HG03565 (cell line): ENCODE data around the gene DHCR24.
"Not testable (repeated sequence)": the region's sequence is repeated elsewhere in the genome, so short reads cannot be mapped to it uniquely, and the experiment has no call there.

ENCODE experiments used
- ATAC-seq: cut with Tn5 transposase; IDR thresholded peaks from one replicate; pipeline ENCODE4 v1.9.1; 2021; ENCODE audit warnings: mild to moderate bottlenecking, moderate library complexity; ENCODE audit not compliant: unreplicated experiment

The DHCR24 gene

DNA sequence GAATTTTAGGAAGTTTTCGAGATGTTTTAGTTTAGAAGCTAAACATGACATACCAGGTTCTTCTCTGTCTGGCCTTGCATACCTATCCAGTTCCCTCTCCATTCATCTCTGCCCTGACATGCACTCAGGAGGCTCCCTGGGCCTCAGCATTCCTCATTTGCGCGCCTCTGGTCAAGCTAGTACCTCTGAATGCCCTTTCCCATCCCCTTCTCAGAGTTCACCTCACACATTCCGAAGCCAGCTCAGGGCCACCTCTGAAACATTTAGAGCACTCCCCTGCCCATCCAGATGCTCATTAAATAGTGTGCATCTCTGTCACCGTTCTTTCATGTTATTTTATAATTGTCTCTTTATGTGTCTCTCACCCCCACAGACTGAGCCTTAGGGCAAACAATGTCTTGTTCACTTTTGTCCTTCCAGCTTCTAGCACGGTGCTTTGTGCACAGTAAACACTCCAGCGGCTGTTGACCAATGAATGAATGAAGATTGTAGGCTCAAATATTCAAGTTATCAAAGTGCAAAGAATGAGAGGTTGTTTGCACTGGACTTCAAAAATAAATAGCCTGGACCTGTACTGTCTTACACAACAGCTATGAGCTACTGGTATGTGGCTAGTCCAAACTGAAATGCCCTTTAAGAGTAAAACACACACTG lies 1.2 kb upstream of the DHCR24 start:
- ATAC-seq: no peak

DNA sequence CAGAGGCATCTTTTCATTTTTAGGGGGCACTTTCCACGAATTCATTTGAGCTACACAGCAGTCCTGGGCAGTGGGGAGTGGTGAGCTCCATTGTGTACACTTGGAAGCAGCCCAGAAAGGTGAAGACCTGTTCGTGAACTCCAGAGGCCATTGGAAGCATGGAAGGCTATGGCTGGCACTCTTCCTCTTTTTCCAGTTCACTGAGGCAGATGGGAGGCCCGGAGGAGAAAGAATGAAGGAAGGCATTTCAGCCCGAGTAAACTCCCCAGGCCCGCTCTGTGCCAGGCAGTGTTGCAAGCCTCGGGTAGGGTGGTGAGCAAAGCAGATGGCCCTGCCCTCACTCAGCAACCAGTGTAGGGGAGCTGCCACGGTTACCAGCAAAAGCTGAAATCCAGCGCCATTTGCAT lies 673 bp upstream of the DHCR24 start:
- ATAC-seq: no peak

DNA sequence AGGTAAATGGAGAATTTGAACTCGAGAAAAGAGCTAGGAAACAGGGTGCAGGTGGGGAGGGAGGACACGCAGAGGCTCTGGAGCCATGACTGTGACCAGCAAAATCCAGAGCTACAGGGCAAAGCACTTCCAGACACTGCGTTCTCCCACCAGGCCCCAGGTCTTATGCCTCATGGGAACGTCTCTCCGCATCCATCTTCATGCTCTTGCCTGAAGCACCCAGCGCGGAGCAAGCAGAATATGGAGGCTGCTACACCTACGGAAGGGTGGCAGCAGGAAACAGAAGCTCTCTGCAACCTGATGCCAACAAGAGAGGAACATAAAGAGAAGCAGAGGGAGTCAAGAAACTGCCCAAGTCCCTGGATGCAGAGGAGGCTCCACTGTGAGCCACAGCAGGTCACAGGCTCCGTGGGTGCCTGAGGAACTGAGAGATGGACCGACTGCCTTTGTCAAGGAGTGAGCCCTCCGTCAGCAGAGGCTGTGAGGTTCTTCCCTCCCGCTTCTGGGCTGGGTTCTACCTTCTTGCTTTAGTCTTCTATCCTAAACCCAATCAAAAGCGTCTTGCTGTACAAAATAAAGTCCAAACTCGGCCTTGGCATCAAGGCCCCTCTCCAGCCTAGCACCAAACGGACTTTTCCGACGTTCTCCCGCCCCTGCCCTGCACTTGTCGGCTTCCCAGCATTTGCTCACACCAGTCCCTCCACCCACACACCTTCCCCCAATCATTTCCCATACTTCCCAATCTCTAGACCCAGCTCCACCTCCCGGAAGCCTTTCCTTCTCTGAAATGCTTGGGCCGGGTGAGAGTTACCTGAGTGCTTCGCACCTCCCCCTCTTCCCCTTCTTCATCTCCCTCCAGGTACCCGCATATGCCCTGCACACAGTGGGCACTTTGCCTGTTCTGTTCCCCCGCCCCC lies 930 bp downstream of the DHCR24 start:
- ATAC-seq: no peak

DNA sequence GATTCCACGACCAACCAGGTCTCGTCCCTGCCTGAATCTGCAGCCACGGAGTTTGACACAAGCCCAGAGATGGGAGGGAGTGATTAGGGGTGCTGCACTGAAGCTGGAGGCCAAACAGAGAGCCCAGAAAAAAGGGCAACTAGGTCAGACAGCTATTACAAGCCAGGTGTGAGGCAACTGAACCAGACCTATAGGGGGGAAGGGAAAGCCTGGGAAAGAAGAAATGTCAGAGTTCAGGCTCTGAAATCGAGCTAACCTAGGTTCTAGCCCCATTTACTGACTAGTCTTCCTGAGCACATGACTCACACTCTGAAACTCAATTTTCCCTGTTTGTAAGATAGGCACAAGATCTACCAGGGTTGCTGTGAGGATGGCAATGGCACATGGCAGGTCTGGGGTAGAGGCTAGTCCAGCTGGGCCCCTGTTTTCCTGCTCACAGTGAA lies 1.7 kb downstream of the DHCR24 start:
- no peak for ATAC-seq

DNA sequence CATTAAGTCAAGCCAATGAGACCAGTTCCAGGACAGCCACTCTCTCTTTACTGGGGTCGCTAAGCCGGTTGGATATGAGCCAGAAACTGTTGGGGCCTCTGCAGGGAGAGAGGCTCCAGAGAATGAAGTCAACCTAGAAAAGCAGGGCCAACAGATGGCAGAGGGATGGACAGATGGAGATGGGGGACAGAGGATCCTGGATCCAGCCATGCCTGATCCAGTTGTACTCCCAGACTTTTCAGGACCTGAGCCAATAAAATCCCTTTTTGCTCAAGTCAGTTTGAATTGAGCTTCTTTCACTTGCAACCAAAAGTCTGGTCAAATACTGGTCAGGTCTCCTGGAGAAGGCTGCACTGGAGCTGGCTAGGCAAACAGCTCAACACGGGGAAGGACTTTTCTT lies 2.2 kb downstream of the DHCR24 start:
- ATAC-seq: no peak

DNA sequence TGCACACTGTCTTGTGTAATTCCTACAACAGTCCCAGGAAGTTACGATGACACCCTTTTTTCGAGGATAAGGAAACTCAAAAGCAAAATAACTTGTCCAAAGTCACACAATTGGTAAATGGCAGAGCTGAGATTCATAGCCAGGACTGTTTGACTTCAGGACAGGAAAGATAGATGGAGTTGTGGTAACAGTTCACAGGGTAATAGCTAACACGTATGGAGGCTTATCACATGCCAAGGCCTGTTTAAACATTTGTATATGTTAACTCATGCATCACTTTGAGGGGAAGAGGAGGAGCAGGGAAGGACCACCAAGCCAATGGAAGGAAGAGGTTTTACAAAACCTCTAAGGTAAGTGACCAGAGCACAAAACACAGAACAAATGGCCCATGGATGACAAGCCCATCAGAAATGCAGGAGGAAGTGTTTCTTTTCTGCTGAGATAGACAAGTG lies 2.8 kb downstream of the DHCR24 start:
- no peak for ATAC-seq

DNA sequence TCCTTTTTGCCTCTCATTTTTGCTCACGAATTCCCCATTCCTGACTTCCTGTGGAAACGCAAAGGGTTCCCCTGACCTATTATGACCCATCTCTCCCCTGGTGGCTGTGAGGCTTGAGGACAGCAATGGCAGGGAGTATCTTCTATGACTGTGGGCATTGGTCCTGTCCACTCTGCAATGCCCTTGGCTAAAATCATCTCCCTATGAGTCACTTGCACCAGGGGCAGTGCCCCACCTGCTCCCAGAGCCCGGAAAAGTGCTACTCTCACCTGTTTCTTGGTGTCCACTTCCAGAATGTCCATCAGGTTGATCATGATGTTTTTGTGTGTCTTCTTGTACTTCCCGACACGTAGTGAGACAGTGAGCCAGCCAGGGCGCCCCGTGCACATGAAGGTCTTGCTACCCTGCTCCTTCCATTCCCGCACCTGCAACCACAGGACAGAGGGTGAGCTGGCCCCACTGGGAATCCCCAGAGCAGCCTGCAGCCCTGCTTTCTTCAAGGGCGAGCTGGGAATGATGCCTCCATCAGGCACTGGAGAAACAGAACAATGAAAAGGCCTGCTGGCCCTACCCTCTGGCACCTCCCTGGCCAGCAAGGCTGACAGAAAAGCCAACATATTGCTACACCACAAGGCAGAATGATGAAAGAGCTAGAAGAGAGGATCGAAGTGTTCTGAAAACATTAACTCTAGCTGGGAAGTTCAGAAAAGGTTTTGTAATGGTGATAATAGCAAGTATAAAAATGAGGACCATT lies 3.5 kb downstream of the DHCR24 start:
- no peak for ATAC-seq

DNA sequence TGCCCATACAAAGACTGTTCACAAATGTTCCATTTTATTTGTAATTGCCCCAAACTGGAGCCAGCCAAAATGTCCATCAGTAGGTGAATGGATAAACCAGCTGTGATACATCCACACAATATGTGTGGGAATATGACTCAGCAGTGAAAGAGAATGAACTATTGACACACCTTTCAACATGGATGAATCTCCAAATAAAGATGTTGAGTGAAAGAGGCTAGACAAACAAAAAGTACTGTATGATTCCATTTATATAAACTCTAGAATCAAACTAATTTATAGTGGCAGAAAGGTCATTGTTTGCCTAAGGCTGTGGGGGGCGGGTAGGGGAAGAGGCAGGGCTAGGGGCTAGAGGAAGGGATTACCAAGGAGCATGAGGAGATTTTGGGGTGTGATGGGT lies 4.5 kb downstream of the DHCR24 start:
- no peak for ATAC-seq

DNA sequence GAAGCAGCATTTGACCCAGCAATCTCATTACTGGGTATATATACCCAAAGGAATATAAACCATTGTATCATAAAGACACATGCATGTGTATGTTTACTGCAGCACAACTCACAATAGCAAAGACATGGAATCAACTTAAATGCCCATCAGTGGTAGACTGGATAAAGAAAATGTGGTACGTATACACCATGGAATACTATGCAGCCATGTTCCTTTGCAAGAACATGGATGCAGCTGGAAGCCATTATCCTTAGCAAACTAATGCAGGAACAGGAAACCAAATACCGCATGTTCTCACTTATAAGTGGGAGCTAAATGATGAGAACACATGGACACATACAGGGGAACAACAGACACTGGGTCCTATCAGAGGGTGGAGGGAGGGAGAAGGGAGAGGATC lies 5.4 kb downstream of the DHCR24 start:
- ATAC-seq: not testable (repeated sequence)

DNA sequence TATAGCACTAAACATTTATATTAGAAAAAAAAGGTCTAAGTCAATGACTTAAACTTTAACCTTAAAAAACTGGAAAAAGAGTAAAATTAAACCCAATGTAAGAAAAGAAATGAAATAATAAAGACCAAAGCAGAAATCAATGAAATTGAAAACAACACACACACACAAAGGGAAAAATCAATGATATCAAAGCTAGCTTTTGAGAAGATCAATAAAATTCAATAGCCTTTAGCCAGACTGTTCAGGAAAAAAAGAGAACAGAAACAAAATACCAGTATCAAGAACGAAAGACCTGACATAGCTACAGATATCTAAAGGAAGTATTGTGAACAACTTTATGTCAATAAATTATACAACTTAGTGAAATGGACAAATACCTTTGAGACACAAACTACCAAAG lies 7.1 kb downstream of the DHCR24 start:
- no peak for ATAC-seq

DNA sequence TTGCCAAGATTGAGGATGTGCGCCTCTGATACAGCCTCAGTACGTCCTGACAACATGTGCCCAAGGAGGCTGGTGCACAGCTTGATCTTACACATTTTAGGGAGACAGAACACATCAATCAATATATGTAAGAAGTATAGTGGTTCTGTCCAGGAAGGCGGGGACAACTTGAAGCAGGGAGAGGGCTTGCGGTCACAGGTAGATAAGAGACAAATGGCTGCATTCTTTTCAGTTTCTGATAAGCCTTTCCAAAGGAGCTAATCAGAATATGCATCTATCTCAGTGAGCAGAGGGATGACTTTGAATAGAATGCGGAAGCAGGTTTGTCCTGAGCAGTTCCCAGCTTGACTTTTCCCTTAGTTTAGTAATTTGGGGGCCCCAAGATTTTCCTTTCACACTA lies 10.2 kb downstream of the DHCR24 start:
- no peak for ATAC-seq

DNA sequence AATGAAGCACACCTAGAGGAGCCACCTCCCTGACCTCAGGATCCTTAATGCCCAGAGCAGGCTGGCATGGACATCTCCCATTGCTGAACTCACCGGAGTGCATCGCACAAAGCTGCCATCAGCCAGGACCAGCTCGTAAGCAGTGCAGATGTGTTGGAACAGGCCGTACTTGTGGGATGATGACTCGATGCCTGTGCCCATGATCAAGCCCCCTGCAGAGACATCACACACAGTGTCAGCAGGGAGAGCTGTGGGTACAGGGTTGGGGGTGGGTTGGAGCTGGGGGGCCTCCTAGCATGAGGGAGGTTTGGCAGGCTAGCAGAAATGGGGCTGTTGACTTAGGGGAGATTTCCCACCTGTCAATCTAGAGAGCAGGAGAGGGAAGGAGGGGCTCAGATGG lies 12.0 kb downstream of the DHCR24 start:
- no peak for ATAC-seq

DNA sequence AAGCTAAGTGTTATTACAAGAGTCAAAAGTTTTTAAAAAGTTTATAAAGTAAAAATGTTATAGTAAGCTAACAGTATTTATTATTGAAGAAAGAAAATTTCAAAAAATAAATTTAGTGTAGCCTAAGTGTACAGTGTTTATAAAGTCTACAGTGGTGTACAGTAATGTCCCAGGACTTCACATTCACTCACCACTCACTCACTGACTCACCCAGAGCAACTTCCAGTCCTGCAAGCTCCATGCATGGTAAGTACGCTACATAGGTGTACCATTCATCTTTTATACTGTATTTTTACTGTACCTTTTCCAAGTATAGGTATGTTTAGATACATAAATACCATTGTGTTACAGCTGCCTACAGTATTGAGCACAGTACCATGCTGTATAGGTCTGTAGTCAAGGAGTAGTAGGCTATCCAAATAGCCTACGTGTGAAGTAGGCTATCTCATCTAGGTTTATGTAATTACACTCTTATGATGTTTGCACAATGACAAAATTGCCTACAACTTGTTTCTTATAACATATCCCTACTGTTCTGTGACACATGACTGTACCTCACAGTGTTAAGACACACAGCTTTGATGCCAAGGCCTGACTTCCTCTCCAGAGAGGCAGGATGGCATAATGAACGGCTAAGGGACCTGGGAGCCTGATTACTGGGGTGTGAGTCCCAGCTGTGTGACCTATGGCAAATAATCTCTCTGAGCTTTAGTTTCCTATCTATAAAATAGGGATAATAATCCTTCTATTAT lies 12.7 kb downstream of the DHCR24 start:
- no peak for ATAC-seq

DNA sequence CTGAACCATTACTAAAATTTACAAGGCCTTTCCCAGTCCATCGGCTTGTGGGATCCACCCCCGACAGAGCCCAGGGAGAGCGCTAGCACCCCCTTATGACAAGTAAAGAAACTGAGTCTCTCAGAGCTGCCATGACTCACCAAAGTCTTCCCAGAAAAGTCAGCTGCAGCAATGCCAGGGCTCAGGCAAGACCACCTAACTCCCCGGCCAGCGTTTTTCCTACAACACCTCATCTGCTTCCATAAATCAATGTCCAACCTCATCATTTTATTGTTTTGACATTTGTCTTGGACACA lies 15.0 kb downstream of the DHCR24 start:
- no peak for ATAC-seq

DNA sequence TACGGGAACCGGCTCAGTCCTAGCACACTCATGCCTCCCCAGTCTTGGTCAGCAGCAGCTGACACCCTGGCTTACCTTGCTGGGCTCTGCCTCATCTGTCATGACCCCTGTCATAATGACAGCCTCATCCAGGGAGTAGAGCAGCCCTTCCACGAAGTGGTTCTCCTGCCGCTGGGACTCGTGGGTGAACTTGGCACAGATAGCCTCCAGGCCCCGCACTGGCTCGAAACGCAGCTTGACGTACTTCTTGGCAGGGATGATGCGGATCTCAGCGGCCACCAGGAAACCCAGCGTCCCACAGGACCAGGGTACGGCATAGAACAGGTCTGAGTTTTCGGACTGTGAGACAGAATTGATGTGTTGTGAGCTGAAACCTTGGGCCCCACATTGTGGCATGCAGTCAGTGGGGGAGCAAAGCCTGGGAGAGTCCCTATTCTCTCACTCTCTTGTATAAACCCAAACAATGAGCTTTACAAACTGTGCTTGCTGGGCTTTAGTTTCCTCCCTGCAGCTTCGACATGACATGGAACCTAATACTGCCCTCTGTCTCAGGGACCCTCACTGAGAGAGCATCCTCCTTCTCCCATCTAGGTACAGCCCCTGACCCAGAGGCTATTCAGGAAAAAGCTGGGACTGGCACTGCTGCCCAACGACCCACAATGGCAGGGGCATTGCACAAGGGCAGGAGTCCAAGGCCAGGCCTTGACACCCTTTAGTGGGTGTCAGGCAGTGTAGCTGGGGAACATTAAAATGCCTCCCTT lies 15.5 kb downstream of the DHCR24 start:
- no peak for ATAC-seq

DNA sequence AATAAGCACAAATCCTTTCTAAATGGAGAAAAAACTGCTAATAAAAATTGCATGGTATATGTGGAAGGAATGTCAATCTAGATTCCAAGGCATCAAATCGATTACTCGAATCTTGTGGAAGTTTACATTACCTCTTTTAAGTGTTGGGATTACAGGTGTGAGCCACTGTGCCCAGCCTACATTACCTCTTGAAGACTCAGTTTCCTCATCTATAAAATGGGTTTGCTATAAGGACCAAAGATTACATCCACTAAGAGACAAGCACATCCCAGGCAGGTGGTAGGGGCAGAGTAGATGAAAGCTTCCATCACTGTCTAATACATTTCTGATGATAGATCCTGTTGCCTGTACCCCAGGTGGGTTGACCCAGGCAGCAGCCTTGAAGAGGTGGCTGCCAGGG lies 16.1 kb downstream of the DHCR24 start:
- no peak for ATAC-seq

DNA sequence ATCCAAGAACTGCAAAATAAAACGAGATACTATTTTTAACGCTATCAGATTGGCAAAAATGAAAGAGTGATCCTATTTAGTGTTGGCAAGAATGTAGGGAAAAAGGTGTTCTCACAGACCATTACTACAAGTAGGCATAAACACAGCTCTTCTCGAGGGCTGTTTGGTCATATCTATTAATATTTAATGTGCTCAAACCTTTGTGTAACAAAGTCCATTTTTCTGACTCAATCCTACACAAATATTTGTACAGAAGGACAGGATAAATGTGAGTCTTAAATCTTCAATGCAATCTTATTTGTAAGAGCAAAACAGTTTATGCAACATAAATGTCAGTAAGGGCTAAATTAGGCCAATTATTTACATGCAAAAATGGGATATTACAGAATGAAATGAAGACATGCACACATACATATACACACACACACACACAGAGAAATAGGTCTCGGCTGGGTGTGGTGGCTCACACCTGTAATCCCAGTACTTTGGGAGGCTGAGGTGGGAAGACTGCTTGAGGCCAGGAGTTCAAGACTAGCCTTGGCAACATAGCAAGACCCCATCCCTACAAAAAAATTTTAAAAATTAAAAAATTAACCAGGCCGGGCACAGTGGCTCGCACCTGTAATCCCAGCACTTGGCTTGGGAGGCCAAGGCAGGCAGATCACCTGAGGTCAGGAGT lies 17.7 kb downstream of the DHCR24 start:
- no peak for ATAC-seq

DNA sequence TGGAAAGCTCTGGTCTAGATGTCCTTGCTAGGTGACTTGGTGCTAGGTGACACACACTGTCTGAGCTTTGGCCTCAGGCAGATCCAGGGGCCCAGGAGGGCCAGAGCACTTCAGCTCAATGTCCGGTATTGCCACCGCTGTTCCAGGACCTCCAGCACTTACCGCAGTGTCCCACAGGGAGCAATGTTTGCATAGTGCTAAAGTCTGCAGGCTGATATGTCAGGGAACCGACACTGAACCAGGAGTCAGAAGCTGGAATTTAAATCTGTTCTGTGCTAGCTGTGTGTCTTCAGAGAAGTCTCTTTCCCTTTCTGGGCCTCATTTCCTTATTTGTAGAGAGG lies 19.3 kb downstream of the DHCR24 start:
- ATAC-seq: no peak

DNA sequence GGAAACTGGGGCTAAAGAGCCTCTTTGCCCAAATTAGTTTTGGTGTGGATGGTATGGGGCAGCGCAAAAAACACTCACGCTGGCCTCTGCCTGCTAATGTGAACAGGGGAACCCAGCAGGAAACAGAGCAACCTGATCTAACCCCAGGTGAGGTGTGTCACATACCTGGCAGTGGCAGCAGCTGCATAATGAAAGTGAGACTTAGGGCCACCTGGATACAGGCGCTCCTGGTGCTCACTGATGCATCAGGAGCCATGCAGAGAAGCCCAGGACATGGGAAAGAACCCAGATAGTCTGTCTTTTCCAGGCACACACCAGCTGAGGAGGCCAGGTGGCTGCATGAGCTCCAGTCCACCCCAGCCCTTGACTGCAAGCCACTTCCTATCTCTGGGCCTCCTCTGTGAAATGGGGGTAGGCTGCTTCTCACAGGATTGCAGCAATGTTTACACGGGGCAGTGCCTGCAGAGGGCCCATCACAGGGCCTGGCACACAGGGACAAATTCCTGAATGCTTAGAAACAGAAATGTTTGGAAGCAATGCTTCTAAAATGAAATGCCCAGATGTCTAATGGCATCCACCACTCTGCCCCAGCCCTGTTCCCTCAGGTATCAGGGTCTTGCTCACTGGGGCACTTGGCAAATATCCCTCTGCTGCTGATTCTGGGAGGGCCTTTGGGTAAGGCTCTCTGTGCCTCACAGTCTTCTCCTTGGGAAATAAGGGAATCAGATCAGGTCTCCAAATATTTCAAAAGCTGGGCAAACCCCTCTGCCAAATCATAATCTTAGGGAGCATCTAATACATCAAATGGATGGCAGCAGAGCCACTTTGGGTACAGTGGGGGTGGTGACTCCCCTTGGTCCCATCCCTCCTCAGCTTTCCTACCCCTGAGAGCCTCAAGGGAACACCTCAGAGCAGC lies 19.9 kb downstream of the DHCR24 start:
- no peak for ATAC-seq
